ENCODE data around the gene SLC30A7.
"Not testable (repeated sequence)": the region's sequence is repeated elsewhere in the genome, so short reads cannot be mapped to it uniquely, and the experiment has no call there.

SLC30A7 gene

GRCh38 chr1:100889869-100890482 lies 5.9 kb upstream of the SLC30A7 start:
- DNase-seq (ENCODE audit: low read depth) = not testable (repeated sequence)

- DNase-seq (ENCODE audit: low read depth) = no peak
These were observed 4.5 kb upstream of the SLC30A7 start for GRCh38 chr1:100891380-100891779.

- no peak for DNase-seq (ENCODE audit: low read depth)
These were observed 3.3 kb upstream of the SLC30A7 start for GRCh38 chr1:100892554-100892953.

- no peak for DNase-seq (ENCODE audit: low read depth)
These were observed 2.2 kb upstream of the SLC30A7 start for GRCh38 chr1:100893718-100894117.

- peak; percentile 79 for DNase-seq (ENCODE audit: low read depth)
These were observed 1.0 kb upstream of the SLC30A7 start, which contains the start of gene EXTL2 for GRCh38 chr1:100894603-100895539. Gene EXTL2 (minus strand): TSS chr1:100894842. CDS start chr1:100888757, 6,085 bp downstream.

GRCh38 chr1:100896481-100896982 lies 642 bp downstream of the SLC30A7 start:
- peak; percentile 83 for DNase-seq (ENCODE audit: low read depth)

GRCh38 chr1:100902365-100902764 lies 6.5 kb downstream of the SLC30A7 start:
- no peak for DNase-seq (ENCODE audit: low read depth)

- DNase-seq (ENCODE audit: low read depth) = no peak
These were observed 7.9 kb downstream of the SLC30A7 start for GRCh38 chr1:100903777-100904176.

GRCh38 chr1:100904528-100904927 lies 8.6 kb downstream of the SLC30A7 start:
- no peak for DNase-seq (ENCODE audit: low read depth)

GRCh38 chr1:100905181-100905580 lies 9.3 kb downstream of the SLC30A7 start:
- no peak for DNase-seq (ENCODE audit: low read depth)

- DNase-seq (ENCODE audit: low read depth) = no peak
These were observed 12.0 kb downstream of the SLC30A7 start for GRCh38 chr1:100907887-100908286.

GRCh38 chr1:100909018-100909417 lies 13.1 kb downstream of the SLC30A7 start:
- DNase-seq (ENCODE audit: low read depth) = no peak

GRCh38 chr1:100912019-100912418 lies 16.1 kb downstream of the SLC30A7 start:
- peak; percentile 17 for DNase-seq (ENCODE audit: low read depth)

GRCh38 chr1:100921110-100921706 lies 25.3 kb downstream of the SLC30A7 start:
- peak; percentile 54 for DNase-seq (ENCODE audit: low read depth)

GRCh38 chr1:100924212-100924611 lies 28.3 kb downstream of the SLC30A7 start:
- peak; percentile 74 for DNase-seq (ENCODE audit: low read depth)

GRCh38 chr1:100924991-100925390 lies 29.1 kb downstream of the SLC30A7 start:
- no peak for DNase-seq (ENCODE audit: low read depth)

GRCh38 chr1:100926240-100926639 lies 30.4 kb downstream of the SLC30A7 start:
- no peak for DNase-seq (ENCODE audit: low read depth)

GRCh38 chr1:100927276-100927675 lies 31.4 kb downstream of the SLC30A7 start:
- no peak for DNase-seq (ENCODE audit: low read depth)

- DNase-seq (ENCODE audit: low read depth) = no peak
These were observed 32.2 kb downstream of the SLC30A7 start for GRCh38 chr1:100928128-100928527.

- no peak for DNase-seq (ENCODE audit: low read depth)
These were observed 34.6 kb downstream of the SLC30A7 start for GRCh38 chr1:100930494-100930893.

GRCh38 chr1:100931716-100932115 lies 35.8 kb downstream of the SLC30A7 start:
- DNase-seq (ENCODE audit: low read depth) = no peak

- not testable (repeated sequence) for DNase-seq (ENCODE audit: low read depth)
These were observed 37.7 kb downstream of the SLC30A7 start for GRCh38 chr1:100933555-100933954.
